GOT3 (cell line): ENCODE data around the gene FAT2.

Experiments used
- DNase-seq: peaks from one replicate; lab custom pipeline; 2025; ENCODE audit warnings: mixed read lengths; lab: John Stamatoyannopoulos, UW

Gene FAT2, protein sequence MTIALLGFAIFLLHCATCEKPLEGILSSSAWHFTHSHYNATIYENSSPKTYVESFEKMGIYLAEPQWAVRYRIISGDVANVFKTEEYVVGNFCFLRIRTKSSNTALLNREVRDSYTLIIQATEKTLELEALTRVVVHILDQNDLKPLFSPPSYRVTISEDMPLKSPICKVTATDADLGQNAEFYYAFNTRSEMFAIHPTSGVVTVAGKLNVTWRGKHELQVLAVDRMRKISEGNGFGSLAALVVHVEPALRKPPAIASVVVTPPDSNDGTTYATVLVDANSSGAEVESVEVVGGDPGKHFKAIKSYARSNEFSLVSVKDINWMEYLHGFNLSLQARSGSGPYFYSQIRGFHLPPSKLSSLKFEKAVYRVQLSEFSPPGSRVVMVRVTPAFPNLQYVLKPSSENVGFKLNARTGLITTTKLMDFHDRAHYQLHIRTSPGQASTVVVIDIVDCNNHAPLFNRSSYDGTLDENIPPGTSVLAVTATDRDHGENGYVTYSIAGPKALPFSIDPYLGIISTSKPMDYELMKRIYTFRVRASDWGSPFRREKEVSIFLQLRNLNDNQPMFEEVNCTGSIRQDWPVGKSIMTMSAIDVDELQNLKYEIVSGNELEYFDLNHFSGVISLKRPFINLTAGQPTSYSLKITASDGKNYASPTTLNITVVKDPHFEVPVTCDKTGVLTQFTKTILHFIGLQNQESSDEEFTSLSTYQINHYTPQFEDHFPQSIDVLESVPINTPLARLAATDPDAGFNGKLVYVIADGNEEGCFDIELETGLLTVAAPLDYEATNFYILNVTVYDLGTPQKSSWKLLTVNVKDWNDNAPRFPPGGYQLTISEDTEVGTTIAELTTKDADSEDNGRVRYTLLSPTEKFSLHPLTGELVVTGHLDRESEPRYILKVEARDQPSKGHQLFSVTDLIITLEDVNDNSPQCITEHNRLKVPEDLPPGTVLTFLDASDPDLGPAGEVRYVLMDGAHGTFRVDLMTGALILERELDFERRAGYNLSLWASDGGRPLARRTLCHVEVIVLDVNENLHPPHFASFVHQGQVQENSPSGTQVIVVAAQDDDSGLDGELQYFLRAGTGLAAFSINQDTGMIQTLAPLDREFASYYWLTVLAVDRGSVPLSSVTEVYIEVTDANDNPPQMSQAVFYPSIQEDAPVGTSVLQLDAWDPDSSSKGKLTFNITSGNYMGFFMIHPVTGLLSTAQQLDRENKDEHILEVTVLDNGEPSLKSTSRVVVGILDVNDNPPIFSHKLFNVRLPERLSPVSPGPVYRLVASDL (N-terminal part only)

DNA sequence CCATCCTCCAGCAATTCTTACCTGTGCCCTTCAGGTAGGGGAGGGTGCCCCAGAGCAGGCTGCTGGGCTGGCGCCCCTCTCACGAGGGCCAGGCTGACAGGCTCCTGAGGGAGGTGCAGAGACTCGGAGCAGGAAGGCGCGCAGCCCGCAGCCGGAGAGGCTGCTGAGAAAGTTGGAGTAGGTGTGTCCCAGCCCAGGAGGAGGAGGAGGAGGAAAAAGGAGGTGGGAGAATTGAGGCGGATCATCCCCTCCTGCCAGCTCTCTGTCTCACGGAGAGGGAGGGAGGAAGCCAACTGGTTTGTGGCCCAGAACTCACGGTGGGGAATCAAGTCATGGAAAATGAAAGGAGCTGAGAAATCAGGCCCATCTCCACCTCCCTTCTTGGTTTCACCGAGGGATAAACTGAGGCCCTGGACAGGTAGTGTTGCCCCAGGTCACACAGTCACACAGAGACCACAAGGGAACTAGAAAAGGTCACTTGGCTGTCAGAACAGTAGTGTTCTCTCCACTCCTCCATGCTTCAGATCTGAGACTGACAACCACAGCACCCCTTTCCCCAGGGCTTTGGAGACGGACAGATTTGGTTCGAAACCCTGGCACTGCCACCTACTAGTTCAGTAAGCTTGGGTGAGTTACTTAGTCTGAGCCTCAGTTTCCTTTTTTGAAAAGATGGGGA, at the start of gene FAT2:
Gene FAT2 (minus strand): TSS at position 188 of the 676 bp plus-strand sequence. CDS start 22,400 bp downstream, outside the sequence.
- DNase-seq = no peak

DNA sequence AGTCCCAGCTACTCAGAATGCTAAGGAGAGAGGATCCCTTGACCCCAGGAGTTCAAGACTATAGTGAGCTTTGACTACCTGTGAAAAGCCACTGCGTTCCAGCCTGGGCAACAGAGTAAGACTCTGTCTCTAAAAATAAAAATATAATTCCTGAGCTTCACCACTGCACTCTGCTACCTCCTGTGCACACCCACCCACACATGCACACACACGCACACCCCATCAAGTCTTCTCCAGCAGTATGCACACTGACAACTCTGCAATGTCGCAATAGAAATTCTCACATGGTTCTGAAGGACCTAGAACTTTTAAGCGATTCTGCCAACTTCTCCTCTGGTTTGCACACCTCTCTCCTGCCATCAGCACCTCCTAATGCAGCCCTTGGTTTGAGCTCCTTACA, 47.5 kb upstream of the FAT2 start:
- DNase-seq = no peak

GRCh38 chr5:151637676-151638075, 46.5 kb upstream of the FAT2 start:
- DNase-seq = no peak

DNA sequence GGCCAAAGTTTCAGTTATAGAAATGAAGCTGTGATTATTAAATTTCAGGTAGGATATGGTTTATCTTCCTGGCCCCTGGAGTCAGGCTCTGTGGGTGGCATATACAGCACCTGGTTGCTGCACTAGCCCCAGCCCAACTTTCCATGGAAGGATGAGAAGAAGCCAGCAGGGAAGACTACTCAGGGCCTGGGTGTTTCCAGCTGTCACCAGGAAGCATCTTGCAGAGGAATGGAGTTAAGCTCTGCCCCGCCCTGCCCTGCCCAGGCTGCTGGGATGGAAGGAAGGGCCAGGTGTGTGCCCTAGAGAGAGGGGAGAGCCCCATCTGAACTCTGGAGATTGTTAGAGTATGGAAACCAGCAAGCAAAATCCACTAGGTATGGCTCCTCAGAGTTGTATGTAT, 42.8 kb upstream of the FAT2 start:
- DNase-seq = no peak

GRCh38 chr5:151632941-151633340, 41.8 kb upstream of the FAT2 start:
- no peak for DNase-seq

- DNase-seq = no peak
These were observed 41.4 kb upstream of the FAT2 start for GRCh38 chr5:151632524-151632923.

GRCh38 chr5:151631941-151632340, 40.8 kb upstream of the FAT2 start:
- no peak for DNase-seq

GRCh38 chr5:151630088-151630487, 39.0 kb upstream of the FAT2 start:
- DNase-seq = no peak

GRCh38 chr5:151628112-151628823, 37.1 kb upstream of the FAT2 start:
- peak; percentile 59 for DNase-seq

DNA sequence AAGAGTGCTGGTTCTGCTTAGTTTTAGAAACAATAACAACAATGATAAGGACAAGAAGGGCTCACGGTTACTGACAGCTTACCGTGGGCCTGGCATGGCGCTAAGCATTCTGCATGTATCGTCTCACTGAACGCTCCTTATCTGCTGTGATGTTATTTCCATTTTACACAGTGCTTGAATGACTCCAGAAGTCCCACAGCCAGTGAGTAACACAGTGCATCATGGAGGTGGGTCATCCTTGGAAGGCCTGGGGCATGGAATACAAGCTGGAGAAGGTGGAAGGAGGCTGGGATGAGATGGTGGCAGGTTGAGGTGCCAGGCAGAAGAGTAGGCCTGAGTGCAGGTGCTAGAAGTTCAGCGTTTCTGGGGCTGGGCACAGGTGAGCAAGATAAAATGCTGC, 36.5 kb upstream of the FAT2 start:
- no peak for DNase-seq

- no peak for DNase-seq
These were observed 34.2 kb upstream of the FAT2 start for GRCh38 chr5:151625285-151625684.

- DNase-seq = no peak
These were observed 33.3 kb upstream of the FAT2 start for GRCh38 chr5:151624476-151624875.

DNA sequence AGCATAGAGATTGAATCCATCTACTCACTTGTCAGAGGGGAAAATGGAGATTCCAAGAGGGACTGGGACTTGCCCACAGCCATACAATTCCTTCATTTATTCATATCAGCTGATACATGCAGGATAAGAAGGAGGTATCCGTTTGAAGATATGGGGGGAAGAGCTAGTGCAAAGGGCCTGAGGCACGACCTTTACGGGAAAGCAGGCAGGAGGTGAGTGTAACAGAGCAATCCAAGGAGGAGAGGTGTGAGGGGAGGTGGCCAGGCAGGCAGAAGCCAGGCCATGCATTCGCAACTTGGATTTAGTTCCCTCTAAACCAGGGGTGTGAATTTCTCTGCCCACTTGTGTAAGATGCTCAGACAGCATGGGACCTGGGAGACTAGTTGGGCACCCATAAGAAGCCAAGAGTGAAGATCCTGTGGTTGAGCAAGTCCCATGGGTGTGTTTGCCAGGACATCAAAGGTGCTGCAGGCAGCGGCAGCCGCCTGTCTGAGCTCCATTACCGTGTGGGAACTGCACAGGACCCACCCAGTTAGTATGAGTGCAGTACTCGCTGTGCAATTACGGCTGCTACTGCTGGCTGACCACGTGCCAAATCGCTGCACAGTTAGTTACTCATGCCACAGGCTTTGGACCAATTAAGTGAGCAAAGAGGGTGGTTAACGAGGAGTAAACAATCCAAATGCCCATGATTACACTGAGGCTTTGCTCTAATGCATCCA, 31.4 kb upstream of the FAT2 start:
- DNase-seq = no peak

GRCh38 chr5:151620461-151620840, 29.3 kb upstream of the FAT2 start:
- DNase-seq = no peak

- no peak for DNase-seq
These were observed 28.8 kb upstream of the FAT2 start for GRCh38 chr5:151619812-151620460.

DNA sequence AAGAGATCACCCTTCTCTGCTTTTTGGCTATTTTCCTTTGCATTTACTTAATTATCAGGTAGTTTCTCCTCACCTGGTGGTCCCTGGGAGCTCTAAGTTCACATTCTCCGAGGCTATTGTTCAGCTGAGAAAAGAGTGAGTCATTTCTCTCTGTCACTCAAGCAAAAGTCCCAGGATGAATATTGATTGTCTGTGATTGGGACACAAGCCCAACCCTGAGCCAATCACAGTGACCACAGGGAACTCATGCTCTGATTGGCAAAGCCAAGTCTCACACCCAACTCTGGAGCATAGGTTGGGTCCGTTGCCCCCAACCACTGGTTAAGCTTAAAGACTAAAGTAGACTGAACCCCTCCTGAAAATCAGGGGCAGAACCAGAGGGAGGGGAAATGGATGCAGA, 27.8 kb upstream of the FAT2 start:
- no peak for DNase-seq

- no peak for DNase-seq
These were observed 26.9 kb upstream of the FAT2 start for GRCh38 chr5:151617841-151618710.

DNA sequence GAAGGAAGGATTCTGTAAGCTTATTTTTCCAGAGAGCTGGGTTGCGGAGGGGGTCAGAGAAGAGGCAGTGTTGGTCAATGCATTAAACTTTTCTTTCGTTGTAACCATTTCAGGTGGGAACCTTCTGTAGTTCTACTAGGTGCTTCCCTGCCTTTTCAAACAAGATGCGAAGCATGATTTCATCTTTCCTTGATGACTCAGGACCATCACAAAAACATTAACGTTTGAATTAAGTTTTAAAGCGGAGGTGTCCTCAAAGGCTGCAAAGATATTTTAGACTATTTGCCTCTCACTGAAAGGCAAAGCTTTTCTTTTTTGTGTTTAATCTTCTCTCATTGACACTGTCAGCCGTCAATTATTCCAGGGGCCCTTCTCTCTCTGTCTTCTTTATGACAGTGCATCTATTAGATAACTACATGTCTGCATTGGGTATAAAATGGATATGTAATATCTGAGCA, 26.3 kb upstream of the FAT2 start:
- no peak for DNase-seq

- no peak for DNase-seq
These were observed 24.3 kb upstream of the FAT2 start for GRCh38 chr5:151615431-151615830.
